K562 treated with DMSO at 1 percent for 24 hours (cell line): ENCODE results near the gene KCTD13. TPM values are rescaled to one million over a fixed set of nuclear protein-coding genes. Genes with fewer than 3 reads are reported as not detected.

Source experiments
- total RNA-seq: library from RNA; unstranded; fragments of 300-600 nt; gene quantifications from 2 replicates; pipeline ENCODE4 v1.2.3, GENCODE V29; 2022; ENCODE audit warnings: low read depth; ENCODE audit not compliant: insufficient read depth

KCTD13 gene
- total RNA-seq: 54.5 and 59.9 TPM in 2 replicates

DNA sequence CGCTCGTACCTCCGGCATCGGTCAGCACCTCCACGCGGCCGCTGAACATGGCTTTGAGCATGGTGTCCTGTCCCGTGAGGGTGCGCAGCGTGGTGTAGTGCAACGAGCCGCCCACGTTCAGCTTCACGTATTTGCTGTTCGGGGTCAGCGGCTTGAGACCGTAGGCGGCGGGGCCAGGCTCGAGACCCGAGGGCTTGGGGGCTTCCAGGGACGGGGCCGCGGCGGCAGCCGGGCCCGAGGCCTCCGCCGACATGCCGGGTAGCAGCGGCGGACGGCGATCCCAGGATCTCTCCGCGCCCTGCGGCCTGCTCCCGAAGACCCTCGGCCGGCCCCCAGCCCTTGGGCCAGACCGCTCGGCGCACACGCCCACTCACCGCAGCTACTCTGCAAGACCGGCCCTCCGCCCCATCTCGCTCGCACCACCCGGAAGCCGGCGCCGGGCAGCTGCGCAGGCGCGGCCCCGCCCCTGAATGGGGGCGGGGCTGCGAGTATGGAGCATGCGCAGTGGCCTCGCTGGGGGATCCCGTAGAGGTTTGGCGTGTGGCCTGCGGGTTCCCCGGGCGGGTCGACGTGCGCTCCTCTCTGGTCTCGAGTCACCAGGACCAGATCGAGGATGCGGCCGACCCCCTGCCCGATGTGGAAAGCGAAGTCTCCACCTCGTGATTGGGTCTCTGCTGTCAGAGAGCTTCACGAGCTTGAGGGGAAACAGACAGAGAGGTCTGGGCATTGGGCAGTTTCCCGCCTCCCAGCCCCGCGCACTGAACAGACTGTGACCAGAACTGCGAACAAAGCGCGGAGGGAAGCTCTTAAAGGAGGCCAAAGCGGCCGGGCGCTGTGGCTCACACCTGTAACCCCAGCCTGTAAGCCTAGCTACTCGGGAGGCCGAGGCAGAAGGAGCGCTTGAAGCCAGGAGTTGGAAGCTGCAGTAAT is at the start of gene KCTD13:
Gene KCTD13, minus strand, starts transcription at position 446 of the 930 bp plus-strand sequence. Its CDS starts 193 bp downstream, at position 253.

DNA sequence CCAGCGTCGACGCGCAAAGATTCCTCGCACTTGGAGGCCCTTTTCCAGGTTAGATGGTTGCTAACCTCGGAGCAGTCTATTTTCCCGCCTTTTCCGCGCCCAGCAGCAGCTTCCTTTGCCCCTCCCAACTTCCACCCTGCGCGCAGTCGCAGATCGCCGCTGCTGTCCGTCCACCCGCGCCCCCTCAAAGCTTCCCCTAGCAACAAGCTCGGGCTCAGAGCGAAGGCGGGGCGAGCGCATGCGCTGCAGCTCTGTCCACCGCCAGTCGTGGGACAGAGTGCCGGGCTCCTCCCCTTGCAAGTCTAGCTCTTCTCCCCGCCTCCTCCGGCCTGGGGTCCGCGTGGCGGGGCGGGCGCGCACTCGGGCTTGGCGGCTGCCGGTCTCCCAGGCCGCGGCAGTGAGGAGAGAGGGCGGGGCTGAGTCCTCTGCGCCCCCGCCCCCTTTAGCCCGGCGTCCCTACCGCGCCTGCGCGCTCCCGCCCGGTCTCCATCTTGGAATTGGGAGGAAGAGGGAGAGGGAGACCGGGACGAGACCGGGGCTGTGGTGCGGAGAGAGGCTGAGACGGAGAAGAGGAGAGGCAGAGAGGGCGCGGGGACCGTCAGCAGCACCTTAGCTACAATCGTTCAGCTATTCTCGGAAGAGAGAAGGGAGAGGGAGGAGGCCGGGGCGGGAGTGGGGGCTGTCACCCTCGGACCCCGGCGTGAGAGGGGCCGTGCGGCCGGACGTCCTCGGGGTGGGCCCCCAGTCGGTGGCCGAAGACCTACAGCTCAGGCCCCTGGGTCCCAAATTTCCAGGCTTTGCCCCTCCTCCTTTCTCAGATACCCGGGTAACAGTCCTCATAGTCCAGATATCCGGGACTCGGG is 47.6 kb upstream of the KCTD13 start, which contains the start of gene TAOK2:
Gene TAOK2, plus strand, starts transcription at position 485 of the 863 bp plus-strand sequence. CDS start 3,905 bp downstream, outside the sequence.

GRCh38 chr16:29961479-29962343 is 35.7 kb upstream of the KCTD13 start, which contains the start of gene TMEM219:
TSS of gene TMEM219 (plus strand) at chr16:29962079. CDS start at chr16:29963144, 1,065 bp downstream.

DNA sequence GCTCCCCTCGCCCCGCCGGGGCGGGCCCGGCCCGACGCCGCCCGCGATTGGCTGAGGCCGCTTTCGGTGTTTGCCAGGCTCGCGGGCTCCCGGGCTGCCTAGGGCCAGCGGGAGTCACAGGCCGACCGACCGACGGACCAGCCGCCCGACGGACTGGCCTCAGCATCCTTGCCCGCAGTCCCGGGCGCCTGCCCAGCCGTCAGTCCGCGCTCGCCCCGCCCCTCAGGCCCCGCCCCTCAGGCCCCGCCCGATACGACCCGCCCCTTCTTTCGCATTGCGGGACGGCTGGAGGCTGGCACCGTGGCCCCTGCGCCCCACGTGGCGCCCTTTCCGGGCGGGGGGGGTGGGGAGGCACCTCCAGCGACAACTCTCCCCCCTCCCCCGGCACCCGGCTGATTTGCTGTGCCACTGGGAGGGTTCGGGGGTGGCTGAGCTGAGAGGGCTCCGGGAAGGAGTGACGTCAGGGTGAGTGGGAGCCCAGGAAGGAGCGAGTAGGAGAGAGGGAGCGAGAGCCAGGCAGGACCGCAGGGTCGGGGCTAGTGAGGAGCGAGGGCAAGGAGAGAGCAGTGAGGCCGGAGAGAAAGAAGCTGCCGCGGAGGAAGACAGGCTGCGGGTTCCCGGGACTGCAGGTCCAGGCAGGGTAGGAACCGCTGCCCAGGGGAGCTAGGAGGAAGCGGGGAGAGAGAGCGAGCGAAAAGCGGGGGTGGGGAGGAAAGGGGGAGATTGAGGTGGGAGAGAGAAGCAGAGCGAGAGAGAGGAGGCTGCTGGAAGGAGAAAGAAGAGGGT is 25.7 kb downstream of the KCTD13 start, which contains the start of gene ASPHD1:
Gene ASPHD1, plus strand, starts transcription at position 387 of the 786 bp plus-strand sequence. CDS start 484 bp downstream, outside the sequence.

DNA sequence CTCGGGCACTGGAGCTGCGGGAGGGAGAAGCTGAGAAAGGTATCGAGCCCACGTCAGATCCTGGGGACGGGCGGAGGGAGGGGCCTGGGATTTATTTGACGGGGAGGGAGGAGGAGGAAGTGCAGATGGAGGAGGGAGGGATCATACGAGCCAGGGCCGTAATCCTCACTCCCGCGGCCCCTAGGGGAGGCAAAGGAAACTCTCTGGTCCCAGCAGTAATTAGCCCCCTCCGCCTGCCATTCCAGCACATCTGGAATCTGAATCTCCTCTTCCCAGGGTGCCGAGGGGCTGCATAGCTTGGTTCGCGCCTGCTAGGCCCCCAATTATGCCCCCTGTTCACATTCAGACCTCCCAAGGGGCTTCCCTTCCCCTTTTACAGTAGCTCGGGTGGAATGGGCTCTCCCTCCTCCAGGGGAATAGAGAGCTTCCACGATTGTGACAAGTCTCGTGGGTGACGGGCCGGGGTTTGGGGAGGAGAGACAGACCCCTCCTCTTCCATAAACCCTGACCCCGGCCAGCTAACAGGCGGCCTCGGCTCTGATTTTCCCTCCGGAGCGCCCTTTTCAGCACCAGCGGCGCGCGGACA is 26.4 kb downstream of the KCTD13 start, which contains the start of gene SEZ6L2:
Gene SEZ6L2, minus strand, starts transcription at position 35 of the 586 bp plus-strand sequence. CDS start 531 bp downstream, outside the sequence.

DNA sequence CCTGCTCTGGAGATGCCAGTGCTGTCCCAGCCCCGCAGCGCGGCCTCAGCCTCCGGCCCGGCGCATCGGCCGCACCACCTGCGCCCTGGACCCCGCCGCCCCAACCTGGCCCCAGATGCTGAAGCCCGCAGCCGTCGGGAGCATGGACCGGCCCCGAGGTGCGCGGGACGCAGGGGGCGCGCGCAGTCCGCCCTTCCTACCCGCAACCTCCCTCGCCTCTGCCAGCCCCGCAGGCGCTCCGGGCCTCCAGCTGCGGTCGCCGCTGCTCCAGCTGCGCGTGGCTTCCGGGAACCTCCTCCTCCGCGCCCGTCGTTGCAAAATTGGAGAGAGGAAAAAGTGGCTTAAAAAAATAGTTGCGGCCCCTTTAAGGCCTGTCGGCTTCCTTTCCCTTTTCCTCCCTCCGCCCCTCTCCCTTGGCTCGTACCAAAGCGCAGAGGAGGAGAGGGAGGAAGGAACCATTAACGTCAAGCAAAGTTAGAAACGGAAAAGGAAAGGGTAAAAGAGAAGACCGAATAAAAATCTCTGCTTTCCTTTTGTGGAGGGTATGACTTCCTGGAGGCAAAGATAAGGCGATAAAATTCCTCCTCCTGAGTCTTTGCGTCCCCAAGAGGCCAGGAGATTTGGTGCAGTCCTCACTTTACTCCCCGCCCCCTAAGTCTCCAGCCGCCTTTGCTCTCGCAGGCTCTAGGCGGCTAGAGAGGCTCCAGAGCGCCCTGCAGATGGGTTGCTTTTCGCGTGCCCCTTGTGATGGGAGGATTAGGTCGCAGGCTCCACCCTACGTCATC is 63.0 kb downstream of the KCTD13 start, which contains the start of gene CDIPT:
Gene CDIPT, minus strand, starts transcription at position 343 of the 785 bp plus-strand sequence. CDS start 369 bp downstream, outside the sequence.

Other genes with a start within 250 kb of the KCTD13 start
- 233 and 247 TPM in 2 replicates for gene QPRT, start 247.0 kb downstream of the KCTD13 start, total RNA-seq
- gene C16orf54, start 180.2 kb downstream of the KCTD13 start, total RNA-seq: not detected in 2 replicates
- not detected in 2 replicates for gene ZG16, start 148.0 kb downstream of the KCTD13 start, total RNA-seq
- gene KIF22, start 135.5 kb downstream of the KCTD13 start, total RNA-seq: 134 and 137 TPM in 2 replicates
- gene MAZ, start 119.7 kb downstream of the KCTD13 start, total RNA-seq: 301 and 349 TPM in 2 replicates
- 2.0 and 2.6 TPM in 2 replicates for gene PRRT2, start 114.0 kb downstream of the KCTD13 start, total RNA-seq
- 57.5 and 58.4 TPM in 2 replicates for gene PAGR1, start 110.1 kb downstream of the KCTD13 start, total RNA-seq
- 6.9 and 7.4 TPM in 2 replicates for gene MVP, start 105.8 kb downstream of the KCTD13 start, total RNA-seq
- gene CDIPT, start 63.0 kb downstream of the KCTD13 start, total RNA-seq: 122 and 127 TPM in 2 replicates
- gene SEZ6L2, start 26.7 kb downstream of the KCTD13 start, total RNA-seq: 5.3 and 5.8 TPM in 2 replicates
- not detected in 2 replicates for gene ASPHD1, start 25.7 kb downstream of the KCTD13 start, total RNA-seq
- 166 and 175 TPM in 2 replicates for gene TMEM219, start 35.9 kb upstream of the KCTD13 start, total RNA-seq
- 72.9 and 76.9 TPM in 2 replicates for gene TAOK2, start 47.6 kb upstream of the KCTD13 start, total RNA-seq
- gene HIRIP3, start 69.4 kb upstream of the KCTD13 start, total RNA-seq: 39.9 and 49.8 TPM in 2 replicates
- gene INO80E, start 70.0 kb upstream of the KCTD13 start, total RNA-seq: 122 and 141 TPM in 2 replicates
- 2.0 and 3.4 TPM in 2 replicates for gene DOC2A, start 84.8 kb upstream of the KCTD13 start, total RNA-seq
- gene C16orf92, start 97.0 kb upstream of the KCTD13 start, total RNA-seq: not detected in 2 replicates
- gene TLCD3B, start 105.0 kb upstream of the KCTD13 start, total RNA-seq: 1.1 and 1.7 TPM in 2 replicates
- 2,402 and 2,593 TPM in 2 replicates for gene ALDOA, start 139.5 kb upstream of the KCTD13 start, total RNA-seq
- 317 and 345 TPM in 2 replicates for gene PPP4C, start 149.8 kb upstream of the KCTD13 start, total RNA-seq
- gene TBX6, start 165.7 kb upstream of the KCTD13 start, total RNA-seq: 0.20 and 0.37 TPM in 2 replicates
- 136 and 153 TPM in 2 replicates for gene YPEL3, start 170.0 kb upstream of the KCTD13 start, total RNA-seq
- gene GDPD3, start 187.3 kb upstream of the KCTD13 start, total RNA-seq: 1.1 and 2.0 TPM in 2 replicates
- gene MAPK3, start 197.0 kb upstream of the KCTD13 start, total RNA-seq: 68.6 and 68.7 TPM in 2 replicates